ENCODE results near the gene PRMT7. TPM values are rescaled to one million over a fixed set of nuclear protein-coding genes. Genes with fewer than 3 reads are reported as not detected.

The PRMT7 gene
- total RNA-seq, 1 experiment from 2014 or later: 59.3 TPM

DNA sequence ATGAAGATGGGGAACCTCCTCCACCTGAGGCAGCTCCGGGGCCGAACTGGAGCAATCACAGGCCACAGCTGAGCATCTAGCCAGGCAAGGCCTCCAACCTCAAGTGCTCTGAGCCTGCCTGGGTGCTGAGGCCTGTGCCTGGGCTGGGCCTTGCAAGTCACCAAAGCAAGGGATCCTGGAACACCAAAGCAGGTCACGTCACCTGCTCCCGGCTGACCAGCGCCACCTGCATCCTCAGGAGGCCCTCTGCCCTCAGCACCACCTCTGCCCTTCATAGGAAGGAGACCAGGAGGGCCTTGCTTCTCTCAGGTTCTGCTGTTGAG is 69.5 kb downstream of the PRMT7 start:
- DNase-seq (ENCODE audit: low spot score): no peak
- TF ChIP-seq ATF3 (CRISPR knock-in tag; conservative IDR thresholded peaks at IDR 0.05): no peak
- no peak for TF ChIP-seq ZSCAN18 (CRISPR knock-in tag; IDR thresholded peaks at IDR 0.05)
- TF ChIP-seq EMX1 (CRISPR knock-in tag; IDR thresholded peaks at IDR 0.05): no peak
- TF ChIP-seq, protein P1, sequence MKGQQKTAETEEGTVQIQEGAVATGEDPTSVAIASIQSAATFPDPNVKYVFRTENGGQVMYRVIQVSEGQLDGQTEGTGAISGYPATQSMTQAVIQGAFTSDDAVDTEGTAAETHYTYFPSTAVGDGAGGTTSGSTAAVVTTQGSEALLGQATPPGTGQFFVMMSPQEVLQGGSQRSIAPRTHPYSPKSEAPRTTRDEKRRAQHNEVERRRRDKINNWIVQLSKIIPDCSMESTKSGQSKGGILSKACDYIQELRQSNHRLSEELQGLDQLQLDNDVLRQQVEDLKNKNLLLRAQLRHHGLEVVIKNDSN (CRISPR knock-in tag; IDR thresholded peaks at IDR 0.05): no peak
- TF ChIP-seq ATF2 (CRISPR knock-in tag; IDR thresholded peaks at IDR 0.05; ENCODE audit: borderline replicate concordance, low read depth): no peak
- no peak for TF ChIP-seq NR3C1 (CRISPR knock-in tag; conservative IDR thresholded peaks at IDR 0.05; ENCODE audit: low read depth)
- no peak for TF ChIP-seq SMAD4 (CRISPR knock-in tag; IDR thresholded peaks at IDR 0.05)
- no peak for TF ChIP-seq NFATC4 (CRISPR knock-in tag; IDR thresholded peaks at IDR 0.05)
- no peak for TF ChIP-seq TEAD4 (CRISPR knock-in tag; IDR thresholded peaks at IDR 0.05)
- TF ChIP-seq ELF4 (CRISPR knock-in tag; IDR thresholded peaks at IDR 0.05; ENCODE audit: low read depth): no peak
- TF ChIP-seq, protein P2, sequence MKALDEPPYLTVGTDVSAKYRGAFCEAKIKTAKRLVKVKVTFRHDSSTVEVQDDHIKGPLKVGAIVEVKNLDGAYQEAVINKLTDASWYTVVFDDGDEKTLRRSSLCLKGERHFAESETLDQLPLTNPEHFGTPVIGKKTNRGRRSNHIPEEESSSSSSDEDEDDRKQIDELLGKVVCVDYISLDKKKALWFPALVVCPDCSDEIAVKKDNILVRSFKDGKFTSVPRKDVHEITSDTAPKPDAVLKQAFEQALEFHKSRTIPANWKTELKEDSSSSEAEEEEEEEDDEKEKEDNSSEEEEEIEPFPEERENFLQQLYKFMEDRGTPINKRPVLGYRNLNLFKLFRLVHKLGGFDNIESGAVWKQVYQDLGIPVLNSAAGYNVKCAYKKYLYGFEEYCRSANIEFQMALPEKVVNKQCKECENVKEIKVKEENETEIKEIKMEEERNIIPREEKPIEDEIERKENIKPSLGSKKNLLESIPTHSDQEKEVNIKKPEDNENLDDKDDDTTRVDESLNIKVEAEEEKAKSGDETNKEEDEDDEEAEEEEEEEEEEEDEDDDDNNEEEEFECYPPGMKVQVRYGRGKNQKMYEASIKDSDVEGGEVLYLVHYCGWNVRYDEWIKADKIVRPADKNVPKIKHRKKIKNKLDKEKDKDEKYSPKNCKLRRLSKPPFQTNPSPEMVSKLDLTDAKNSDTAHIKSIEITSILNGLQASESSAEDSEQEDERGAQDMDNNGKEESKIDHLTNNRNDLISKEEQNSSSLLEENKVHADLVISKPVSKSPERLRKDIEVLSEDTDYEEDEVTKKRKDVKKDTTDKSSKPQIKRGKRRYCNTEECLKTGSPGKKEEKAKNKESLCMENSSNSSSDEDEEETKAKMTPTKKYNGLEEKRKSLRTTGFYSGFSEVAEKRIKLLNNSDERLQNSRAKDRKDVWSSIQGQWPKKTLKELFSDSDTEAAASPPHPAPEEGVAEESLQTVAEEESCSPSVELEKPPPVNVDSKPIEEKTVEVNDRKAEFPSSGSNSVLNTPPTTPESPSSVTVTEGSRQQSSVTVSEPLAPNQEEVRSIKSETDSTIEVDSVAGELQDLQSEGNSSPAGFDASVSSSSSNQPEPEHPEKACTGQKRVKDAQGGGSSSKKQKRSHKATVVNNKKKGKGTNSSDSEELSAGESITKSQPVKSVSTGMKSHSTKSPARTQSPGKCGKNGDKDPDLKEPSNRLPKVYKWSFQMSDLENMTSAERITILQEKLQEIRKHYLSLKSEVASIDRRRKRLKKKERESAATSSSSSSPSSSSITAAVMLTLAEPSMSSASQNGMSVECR (CRISPR knock-in tag; IDR thresholded peaks at IDR 0.05; ENCODE audit: borderline replicate concordance): no peak
- TF ChIP-seq JAZF1 (CRISPR knock-in tag; IDR thresholded peaks at IDR 0.05): no peak
- no peak for TF ChIP-seq RORB (CRISPR knock-in tag; IDR thresholded peaks at IDR 0.05)
- no peak for TF ChIP-seq FOXK1 (CRISPR knock-in tag; IDR thresholded peaks at IDR 0.05)
- TF ChIP-seq ZNF281 (CRISPR knock-in tag; IDR thresholded peaks at IDR 0.05): no peak
- no peaks in the 10 kb centered on the region for H3K9me3 Mint-ChIP-seq
- CTCF ChIA-PET: no interaction called here
- H3K36me3 Mint-ChIP-seq: no peaks in the 10 kb centered on the region
- no peaks in the 10 kb centered on the region for H3K27me3 Mint-ChIP-seq (ENCODE audit: low read depth)
- H3K4me1 Mint-ChIP-seq: peaks cover 24% of the 10 kb centered on the region
- H3K4me3 Mint-ChIP-seq: no peak overlapping the region
- H3K27ac Mint-ChIP-seq: no peak overlapping the region
- POLR2A ChIA-PET: no interaction called here
- ATAC-seq: no peak
